Lower leg skin (tissue), 4 donors: ENCODE data around the gene RBPJ. TPM values are rescaled to one million over a fixed set of nuclear protein-coding genes. Genes with fewer than 3 reads are reported as not detected.

Experiments
- DNase-seq, 2 donors: peaks; one replicate each; pipeline ENCODE4 v3.0.0-alpha.2; 2019; ENCODE audit warnings: low spot score in 2 of 2
- H3K4me3 ChIP-seq: fragments of 200-600 bp; sonication (generic); 2 replicates; pipeline ENCODE4 v1.5.1; 2017; ENCODE audit warnings: mild to moderate bottlenecking, low read depth; ENCODE audit not compliant: poor library complexity, severe bottlenecking
- CTCF ChIP-seq, 3 donors: fragments of 450-650 bp; IDR thresholded peaks; one replicate each; pipeline ENCODE4 v1.5.1; 2016; ENCODE audit warnings: antibody characterized with exemption in 3 of 3, mild to moderate bottlenecking in 3 of 3, moderate library complexity in 2 of 3
- POLR2A ChIP-seq, 2 donors: fragments of 450-650 bp; IDR thresholded peaks; one replicate each; pipeline ENCODE4 v1.6.1; 2016 to 2017; ENCODE audit warnings: antibody characterized with exemption in 2 of 2, mild to moderate bottlenecking in 1 of 2, moderate library complexity in 1 of 2
- WGBS, 2 donors: methylation state at CpG; one replicate each; pipeline ENCODE4 v1.1.5; 2018; 5-methylcytosine and 5-hydroxymethylcytosine counted together
- intact Hi-C: fragments of 100-400 bp; cut with DNase I; formaldehyde crosslinking; loops from one replicate; pipeline ENCODE4 v1.15.0; 2023; ENCODE audit warnings: low total_unique reads
- total RNA-seq, 4 donors: library from RNA; depleted of rRNA; stranded (reverse); fragments of >200 nt; gene quantifications; one replicate each; pipeline ENCODE4 v1.1.0, GENCODE V29; 2016

The RBPJ gene
- total RNA-seq, 4 donors from 2014 or later: 41.1 to 48.3 (median 45.5) TPM

GRCh38 chr4:26279446-26279845 lies 41.4 kb upstream of the RBPJ start:
- 69% methylated on average over 13 of the region's 13 CpGs for whole genome bisulfite sequencing, 2 donors
- intact Hi-C loops: no loop called here
- H3K4me3 ChIP-seq: no peak overlapping the region
- no peak for TF ChIP-seq POLR2A (IDR thresholded peaks at IDR 0.05)
- no peak for TF ChIP-seq CTCF (IDR thresholded peaks at IDR 0.05)
- no peak for DNase-seq

GRCh38 chr4:26281881-26282280 lies 38.9 kb upstream of the RBPJ start:
- TF ChIP-seq CTCF (IDR thresholded peaks at IDR 0.05) (no peak), POLR2A (IDR thresholded peaks at IDR 0.05) (no peak)
- WGBS, 2 donors: 78% methylated on average over 1 of the region's 1 CpG
- intact Hi-C loops: no loop called here
- no peak overlapping the region for H3K4me3 ChIP-seq
- DNase-seq: no peak

- 83 to 91% methylated on average over 8 of the region's 8 CpGs for WGBS, 2 donors
- intact Hi-C loops: no loop called here
- DNase-seq: no peak
- TF ChIP-seq CTCF (IDR thresholded peaks at IDR 0.05) (no peak), POLR2A (IDR thresholded peaks at IDR 0.05) (no peak)
- H3K4me3 ChIP-seq: no peak overlapping the region
These were observed 36.3 kb upstream of the RBPJ start for GRCh38 chr4:26284536-26284935.

GRCh38 chr4:26285272-26285671 lies 35.5 kb upstream of the RBPJ start:
- no peak overlapping the region for H3K4me3 ChIP-seq
- no peak for DNase-seq
- TF ChIP-seq POLR2A (IDR thresholded peaks at IDR 0.05) (no peak), CTCF (IDR thresholded peaks at IDR 0.05) (no peak)
- WGBS, 2 donors: 90 to 98% methylated on average over 4 of the region's 4 CpGs
- intact Hi-C loops: no loop called here

- 82 to 89% methylated on average over 1 of the region's 1 CpG for WGBS, 2 donors
- no peak for TF ChIP-seq CTCF (IDR thresholded peaks at IDR 0.05)
- TF ChIP-seq POLR2A (IDR thresholded peaks at IDR 0.05): no peak
- H3K4me3 ChIP-seq: no peak overlapping the region
- intact Hi-C loops: no loop called here
- DNase-seq: no peak
These were observed 33.1 kb upstream of the RBPJ start for GRCh38 chr4:26287756-26288155.

- no peak for DNase-seq
- intact Hi-C loops: no loop called here
- WGBS, 2 donors: 59 to 65% methylated on average over 4 of the region's 4 CpGs
- H3K4me3 ChIP-seq: no peak overlapping the region
- TF ChIP-seq CTCF (IDR thresholded peaks at IDR 0.05) (no peak), POLR2A (IDR thresholded peaks at IDR 0.05) (no peak)
These were observed 32.4 kb upstream of the RBPJ start for GRCh38 chr4:26288355-26288909.
